ENCODE results near the gene STAB2. TPM values are rescaled to one million over a fixed set of nuclear protein-coding genes. Genes with fewer than 3 reads are reported as not detected.

Gene STAB2
- total and polyA plus RNA-seq, 2 of the 8 experiments (the other 6 are each of a cell fraction or from before 2014, with no cell fraction given): not detected

- 0 out of 4 replicates have a peak, but pooled peaks of 1 of the 2 experiments have one; percentile 37 for TF ChIP-seq HDAC2 (IDR thresholded peaks at IDR 0.05; ENCODE audit: borderline replicate concordance in 1 of 2, low read depth in 2 of 2, low read length in 2 of 2)
- peak; percentile 47; the same call in 1 of the 2 replicates for TF ChIP-seq YY1 (IDR thresholded peaks at IDR 0.05; ENCODE audit: low read depth, low read length)
- TF ChIP-seq MAX (IDR thresholded peaks at IDR 0.05): peak; percentile 66
- TF ChIP-seq KDM1A (IDR thresholded peaks at IDR 0.05; ENCODE audit: borderline replicate concordance, low read length): no peak
- TF ChIP-seq POLR2AphosphoS5 (IDR thresholded peaks at IDR 0.05; ENCODE audit: low read depth, low read length): peak; percentile 28; the same call in 1 of the 2 replicates
- peak; percentile 96 for TF ChIP-seq TEAD4 (IDR thresholded peaks at IDR 0.05; ENCODE audit: low read depth, low read length)
- peak; percentile 33 for TF ChIP-seq ASH2L (IDR thresholded peaks at IDR 0.05; ENCODE audit: low read length)
- 0 out of 2 replicates have a peak, but pooled peaks have one; percentile 9 for TF ChIP-seq SP1 (IDR thresholded peaks at IDR 0.05; ENCODE audit: low read depth, low read length)
- 0 out of 4 replicates have a peak, but pooled peaks of 1 of the 2 experiments have one; percentile 56 for TF ChIP-seq SIN3A (conservative IDR thresholded peaks at IDR 0.05 in 1 of 2, IDR thresholded peaks at IDR 0.05 in 1 of 2; ENCODE audit: low read depth in 1 of 2, low read length in 2 of 2)
- TF ChIP-seq TAF1 (IDR thresholded peaks at IDR 0.05; ENCODE audit: low read depth, low read length): peak; percentile 44; the same call in 1 of the 2 replicates
- no peak for TF ChIP-seq BCL11A (IDR thresholded peaks at IDR 0.05; ENCODE audit: low read depth in 2 of 2, low read length in 2 of 2)
- TF ChIP-seq BRCA1 (IDR thresholded peaks at IDR 0.05; ENCODE audit: low read depth, low read length): no peak
- TF ChIP-seq CHD2 (IDR thresholded peaks at IDR 0.05; ENCODE audit: low read length): peak; percentile 53; the same call in 1 of the 2 replicates
Measured at GRCh38 chr12:103571286-103571685, 15.8 kb upstream of the STAB2 start (continued).
